ENCODE results near the gene ADAMTSL3. TPM values are rescaled to one million over a fixed set of nuclear protein-coding genes. Genes with fewer than 3 reads are reported as not detected.

Gene ADAMTSL3
- total and polyA plus RNA-seq, 2 donors (not counting 1 experiment from before 2014, with no cell fraction given), result 0.01 TPM; not detected in 1

GRCh38 chr15:83890587-83890986 is 236.7 kb downstream of the ADAMTSL3 start:
- H3K4me1 Mint-ChIP-seq, result no peaks in the 10 kb centered on the region
- CTCF ChIA-PET, result no interaction called here

GRCh38 chr15:83892498-83892897 is 238.6 kb downstream of the ADAMTSL3 start:
- 100% methylated on average over 2 of the region's 4 CpGs for WGBS (ENCODE audit: insufficient coverage)
- intact Hi-C loops (cut with micrococcal nuclease), result no loop called here
- CTCF ChIA-PET, result no interaction called here

More at GRCh38 chr15:83890587-83890986, 236.7 kb downstream of the ADAMTSL3 start:
- Histone ChIP-seq H3K36me3 (replicated peaks in 1 of 2; ENCODE audit: control extremely low read depth in 1 of 2, control insufficient read depth in 1 of 2, extremely low read depth in 1 of 2, insufficient read depth in 2 of 2, low read length in 1 of 2) (no peaks in the 10 kb centered on the region), H3K4me1 (ENCODE audit: control insufficient read depth in 2 of 2, insufficient read depth in 2 of 2, low read length in 2 of 2) (no peaks in the 10 kb centered on the region), H2AFZ (ENCODE audit: insufficient read depth, low read depth, low read length, poor library complexity, severe bottlenecking) (no peak overlapping the region), H3K4me2 (replicated peaks; ENCODE audit: low read depth, low read length, poor library complexity, severe bottlenecking) (no peak overlapping the region), H3K79me2 (ENCODE audit: control insufficient read depth, insufficient read depth, low read length) (no peaks in the 10 kb centered on the region), H4K20me1 (ENCODE audit: control insufficient read depth, insufficient read depth, low read length, poor library complexity, severe bottlenecking) (no peaks in the 10 kb centered on the region), H3K4me3 (ENCODE audit: control extremely low read depth in 1 of 5, extremely low read depth in 1 of 5, insufficient read depth in 1 of 5, low read depth in 2 of 5, low read length in 4 of 5) (no peak overlapping the region), H3K27me3 (replicated peaks in 1 of 4; ENCODE audit: control extremely low read depth in 1 of 4, control insufficient read depth in 3 of 4, insufficient read depth in 4 of 4, low read length in 3 of 4) (no peaks in the 10 kb centered on the region), H3K9ac (ENCODE audit: low read length) (no peak overlapping the region), H3K9me3 (ENCODE audit: control extremely low read depth in 1 of 3, control insufficient read depth in 2 of 3, insufficient read depth in 1 of 3, low read length in 2 of 3) (no peaks in the 10 kb centered on the region), H3K27ac (ENCODE audit: low read length in 2 of 2) (no peak overlapping the region)
- DNase-seq (no peak), ATAC-seq (ENCODE audit: low read depth) (no peak)
- TF ChIP-seq CTCF (IDR thresholded peaks at IDR 0.05) (no peak), EZH2 (IDR thresholded peaks at IDR 0.05; ENCODE audit: borderline replicate concordance, insufficient read depth, low read depth, low read length, poor library complexity, severe bottlenecking) (no peak)
- no peak overlapping the region for H3K27ac Mint-ChIP-seq
- intact Hi-C loops (cut with micrococcal nuclease), result no loop called here
- WGBS (ENCODE audit: insufficient coverage), result no CpG with 5 or more reads among the region's 1 CpG
- no peaks in the 10 kb centered on the region for H3K9me3 Mint-ChIP-seq (ENCODE audit: insufficient read depth)
- H3K27me3 Mint-ChIP-seq, result peaks cover 3% of the 10 kb centered on the region
- H3K4me3 Mint-ChIP-seq, result no peak overlapping the region
- POLR2A ChIA-PET, result no interaction called here

More at GRCh38 chr15:83892498-83892897, 238.6 kb downstream of the ADAMTSL3 start:
- no peak overlapping the region for H3K27ac Mint-ChIP-seq
- H3K4me3 Mint-ChIP-seq, result no peak overlapping the region
- H3K4me1 Mint-ChIP-seq, result no peaks in the 10 kb centered on the region
- H3K4me1 ChIP-seq (ENCODE audit: control insufficient read depth in 2 of 2, insufficient read depth in 2 of 2, low read length in 2 of 2), result no peaks in the 10 kb centered on the region
- H3K9me3 ChIP-seq (ENCODE audit: control extremely low read depth in 1 of 3, control insufficient read depth in 2 of 3, insufficient read depth in 1 of 3, low read length in 2 of 3), result no peaks in the 10 kb centered on the region
- H3K9ac ChIP-seq (ENCODE audit: low read length), result no peak overlapping the region
- TF ChIP-seq EZH2 (IDR thresholded peaks at IDR 0.05; ENCODE audit: borderline replicate concordance, insufficient read depth, low read depth, low read length, poor library complexity, severe bottlenecking) (no peak), CTCF (IDR thresholded peaks at IDR 0.05) (no peak)
- no peak for ATAC-seq (ENCODE audit: low read depth)
- no peaks in the 10 kb centered on the region for H4K20me1 ChIP-seq (ENCODE audit: control insufficient read depth, insufficient read depth, low read length, poor library complexity, severe bottlenecking)
- H3K27ac ChIP-seq (ENCODE audit: low read length in 2 of 2), result no peak overlapping the region
- H3K4me2 ChIP-seq (replicated peaks; ENCODE audit: low read depth, low read length, poor library complexity, severe bottlenecking), result no peak overlapping the region
- no peak for DNase-seq
- H3K4me3 ChIP-seq (ENCODE audit: control extremely low read depth in 1 of 5, extremely low read depth in 1 of 5, insufficient read depth in 1 of 5, low read depth in 2 of 5, low read length in 4 of 5), result no peak overlapping the region
- H3K27me3 Mint-ChIP-seq, result peaks cover 3% of the 10 kb centered on the region
- H2AFZ ChIP-seq (ENCODE audit: insufficient read depth, low read depth, low read length, poor library complexity, severe bottlenecking), result no peak overlapping the region
- POLR2A ChIA-PET, result no interaction called here
- H3K27me3 ChIP-seq (replicated peaks in 1 of 4; ENCODE audit: control extremely low read depth in 1 of 4, control insufficient read depth in 3 of 4, insufficient read depth in 4 of 4, low read length in 3 of 4), result no peaks in the 10 kb centered on the region
- H3K79me2 ChIP-seq (ENCODE audit: control insufficient read depth, insufficient read depth, low read length), result no peaks in the 10 kb centered on the region
- no peaks in the 10 kb centered on the region for H3K9me3 Mint-ChIP-seq (ENCODE audit: insufficient read depth)
- H3K36me3 ChIP-seq (replicated peaks in 1 of 2; ENCODE audit: control extremely low read depth in 1 of 2, control insufficient read depth in 1 of 2, extremely low read depth in 1 of 2, insufficient read depth in 2 of 2, low read length in 1 of 2), result no peaks in the 10 kb centered on the region
